ENCODE measurements around the gene THUMPD3. TPM values are rescaled to one million over a fixed set of nuclear protein-coding genes. Genes with fewer than 3 reads are reported as not detected.

THUMPD3 gene
- total RNA-seq, 2 experiments from 2014 or later = 74.2 to 78.0 TPM

- TF ChIP-seq CTCF (IDR thresholded peaks at IDR 0.05) = peak; percentile 65
- peaks cover 60% of the 10 kb centered on the region for H3K4me1 Mint-ChIP-seq (ENCODE audit: low read depth)
- intact Hi-C loops (cut with DNase I, micrococcal nuclease) = loop anchor here (1.0 to 5.0 kb wide), 6 partner anchors 18 to 452 kb away; partner anchors contain the start of gene SETD5 (in 1 of the 2)
- ChIA-PET POLR2A (interaction anchor here (0.6 to 2.6 kb wide), 2 partner anchors 26 to 29 kb away, joined by 4 to 25 read pairs; partner anchors contain the start of gene SETD5), CTCF (interaction anchor here (0.9 to 1.5 kb wide), 5 partner anchors 18 to 70 kb away, joined by 3 to 6 read pairs (median 5); partner anchors contain the start of gene THUMPD3)
- no peak overlapping the region for H3K4me3 Mint-ChIP-seq
- no peaks in the 10 kb centered on the region for H3K27me3 ChIP-seq (ENCODE audit: control insufficient read depth in 1 of 2, insufficient read depth in 2 of 2, low read length in 2 of 2)
- H3K4me3 ChIP-seq (ENCODE audit: low read length) = no peak overlapping the region
- H3K36me3 ChIP-seq (ENCODE audit: insufficient read depth, low read length) = peaks cover 32% of the 10 kb centered on the region
- H3K9me3 Mint-ChIP-seq = no peaks in the 10 kb centered on the region
- H3K36me3 Mint-ChIP-seq (ENCODE audit: low read depth) = peaks cover 56% of the 10 kb centered on the region
- H3K27ac ChIP-seq (ENCODE audit: low read depth in 1 of 2, low read length in 2 of 2) = peak overlapping the region; percentile 3 to 5
- H3K9me3 ChIP-seq (ENCODE audit: control insufficient read depth in 1 of 2, insufficient read depth in 1 of 2, low read length in 2 of 2) = no peaks in the 10 kb centered on the region
- no peaks in the 10 kb centered on the region for H3K27me3 Mint-ChIP-seq
- peak in 3 of 14 experiments; percentile 55 to 70 (median 64) for DNase-seq
- peak; percentile 96 for ATAC-seq (ENCODE audit: poor library complexity)
- H3K4me1 ChIP-seq (ENCODE audit: insufficient read depth, low read length) = peaks cover 7% of the 10 kb centered on the region
- peak overlapping the region; percentile 77 for H3K27ac Mint-ChIP-seq
These were observed 60.0 kb downstream of the THUMPD3 start for GRCh38 chr3:9422712-9423424.

GRCh38 chr3:9428411-9428810, 65.6 kb downstream of the THUMPD3 start:
- Histone ChIP-seq H3K27me3 (ENCODE audit: control insufficient read depth in 1 of 2, insufficient read depth in 2 of 2, low read length in 2 of 2) (no peaks in the 10 kb centered on the region), H3K4me3 (ENCODE audit: low read length) (no peak overlapping the region), H3K27ac (ENCODE audit: low read depth in 1 of 2, low read length in 2 of 2) (no peak overlapping the region), H3K36me3 (ENCODE audit: insufficient read depth, low read length) (peaks cover 84% of the 10 kb centered on the region), H3K9me3 (ENCODE audit: control insufficient read depth in 1 of 2, insufficient read depth in 1 of 2, low read length in 2 of 2) (no peaks in the 10 kb centered on the region), H3K4me1 (ENCODE audit: insufficient read depth, low read length) (no peaks in the 10 kb centered on the region)
- ATAC-seq (ENCODE audit: poor library complexity) (no peak), DNase-seq (no peak)
- TF ChIP-seq CTCF (IDR thresholded peaks at IDR 0.05) = no peak
- Mint-ChIP-seq H3K27ac (no peak overlapping the region), H3K4me3 (no peak overlapping the region), H3K9me3 (no peaks in the 10 kb centered on the region), H3K4me1 (ENCODE audit: low read depth) (peaks cover 11% of the 10 kb centered on the region), H3K36me3 (ENCODE audit: low read depth) (peaks cover 90% of the 10 kb centered on the region), H3K27me3 (no peaks in the 10 kb centered on the region)
- POLR2A ChIA-PET = no interaction called here
- intact Hi-C loops (cut with DNase I, micrococcal nuclease) = loop anchor here in 1 of 2 experiments (5.0 kb wide), 1 partner anchor 36 kb away; no protein-coding TSS in a partner anchor
- CTCF ChIA-PET = no interaction called here

GRCh38 chr3:9430733-9431132, 67.9 kb downstream of the THUMPD3 start:
- ChIA-PET CTCF (interaction anchor here (0.9 to 1.1 kb wide), 2 partner anchors 26 to 77 kb away, joined by 3 to 4 read pairs; no protein-coding TSS in a partner anchor), POLR2A (no interaction called here)
- intact Hi-C loops (cut with DNase I, micrococcal nuclease) = no loop called here
- ATAC-seq (ENCODE audit: poor library complexity) = no peak
- no peaks in the 10 kb centered on the region for H3K27me3 Mint-ChIP-seq
- no peaks in the 10 kb centered on the region for H3K4me1 Mint-ChIP-seq (ENCODE audit: low read depth)
- H3K4me3 Mint-ChIP-seq = no peak overlapping the region
- peaks cover 97% of the 10 kb centered on the region for H3K36me3 Mint-ChIP-seq (ENCODE audit: low read depth)
- no peak overlapping the region for H3K27ac ChIP-seq (ENCODE audit: low read depth in 1 of 2, low read length in 2 of 2)
- no peak for TF ChIP-seq CTCF (IDR thresholded peaks at IDR 0.05)
- H3K36me3 ChIP-seq (ENCODE audit: insufficient read depth, low read length) = peaks cover 95% of the 10 kb centered on the region
- no peak overlapping the region for H3K4me3 ChIP-seq (ENCODE audit: low read length)
- H3K4me1 ChIP-seq (ENCODE audit: insufficient read depth, low read length) = no peaks in the 10 kb centered on the region
- H3K9me3 ChIP-seq (ENCODE audit: control insufficient read depth in 1 of 2, insufficient read depth in 1 of 2, low read length in 2 of 2) = no peaks in the 10 kb centered on the region
- no peak overlapping the region for H3K27ac Mint-ChIP-seq
- DNase-seq = no peak
- H3K9me3 Mint-ChIP-seq = no peaks in the 10 kb centered on the region
- no peaks in the 10 kb centered on the region for H3K27me3 ChIP-seq (ENCODE audit: control insufficient read depth in 1 of 2, insufficient read depth in 2 of 2, low read length in 2 of 2)
